Fibroblast of skin of right biceps (primary cell): ENCODE data around the gene SPAAR.
"Not testable (repeated sequence)": the region's sequence is repeated elsewhere in the genome, so short reads cannot be mapped to it uniquely, and the experiment has no call there.

Experiments
- DNase-seq: peaks from one replicate; pipeline ENCODE4 v3.0.0-alpha.2; 2013

Gene SPAAR

GRCh38 chr9:35905051-35905781, 4.1 kb upstream of the SPAAR start:
- peak; percentile 70 for DNase-seq

GRCh38 chr9:35905912-35906679, 3.2 kb upstream of the SPAAR start, which contains the start of gene HRCT1:
Gene HRCT1 (plus strand): TSS chr9:35906202. CDS start chr9:35906288, 86 bp downstream.
- DNase-seq: peak; percentile 93

- DNase-seq: peak; percentile 84
Observed at GRCh38 chr9:35906923-35907699, 2.2 kb upstream of the SPAAR start.

- peak; percentile 98 for DNase-seq
Observed at GRCh38 chr9:35907711-35908503, 1.4 kb upstream of the SPAAR start.

- DNase-seq: no peak
Observed at GRCh38 chr9:35908504-35909125, 675 bp upstream of the SPAAR start.

- no peak for DNase-seq
Observed at GRCh38 chr9:35909687-35910612, 660 bp downstream of the SPAAR start.

GRCh38 chr9:35910613-35911359, 1.5 kb downstream of the SPAAR start:
- peak; percentile 69 for DNase-seq

GRCh38 chr9:35911690-35912089, 2.4 kb downstream of the SPAAR start:
- DNase-seq: no peak

- no peak for DNase-seq
Observed at GRCh38 chr9:35912791-35913400, 3.6 kb downstream of the SPAAR start.

GRCh38 chr9:35913429-35913828, 4.1 kb downstream of the SPAAR start:
- not testable (repeated sequence) for DNase-seq

GRCh38 chr9:35914301-35914807, 5.1 kb downstream of the SPAAR start:
- peak; percentile 40 for DNase-seq

GRCh38 chr9:35915681-35916294, 6.5 kb downstream of the SPAAR start:
- DNase-seq: no peak

- no peak for DNase-seq
Observed at GRCh38 chr9:35917261-35917660, 8.0 kb downstream of the SPAAR start.

- DNase-seq: no peak
Observed at GRCh38 chr9:35918780-35919179, 9.5 kb downstream of the SPAAR start.

GRCh38 chr9:35919212-35920008, 10.1 kb downstream of the SPAAR start:
- no peak for DNase-seq

GRCh38 chr9:35920051-35920620, 10.8 kb downstream of the SPAAR start:
- DNase-seq: no peak

GRCh38 chr9:35923598-35923926, 14.3 kb downstream of the SPAAR start:
- no peak for DNase-seq
